H1 (cell line): Measurements from ENCODE around the gene GAS7. TPM values are rescaled to one million over a fixed set of nuclear protein-coding genes. Genes with fewer than 3 reads are reported as not detected.

Source experiments
- CTCF ChIA-PET: fragments of 300-600 bp; sonication (Branson Sonifier 250); formaldehyde crosslinking; loops from one replicate; lab custom pipeline; 2021; ENCODE audit not compliant: partially characterized antibody; lab: Charles Lee
- POLR2A ChIA-PET: fragments of 300-600 bp; sonication (Branson Sonifier 250); formaldehyde crosslinking; loops from one replicate; lab custom pipeline; 2021; ENCODE audit warnings: inconsistent platforms; ENCODE audit not compliant: partially characterized antibody; lab: Charles Lee
- DNase-seq, 2 experiments: peaks; one replicate each; pipeline versions ENCODE4 v3.0.0 to v3.0.0-alpha.2; 2010 to 2022; ENCODE audit warnings: low spot score in 2 of 2, low read depth in 1 of 2, mixed read lengths in 1 of 2
- FAIRE-seq: peaks from 2 replicates; lab custom pipeline; 2011; peaks lifted over from hg19 to GRCh38; lab: Jason Lieb, UNC
- H2AFZ ChIP-seq: 2 replicates; pipeline ENCODE4 v1.8.1; 2012; ENCODE audit warnings: low read length, inconsistent platforms
- H2AK5ac ChIP-seq: 2 replicates; pipeline ENCODE4 v1.6.1; 2013; ENCODE audit warnings: low read depth, low read length
- H2BK120ac ChIP-seq: replicated peaks from 2 replicates; pipeline ENCODE3; 2013; ENCODE audit warnings: low read depth, low read length, inconsistent platforms
- H2BK12ac ChIP-seq: 2 replicates; pipeline ENCODE4 v1.6.1; 2013; ENCODE audit warnings: low read depth, low read length
- H2BK15ac ChIP-seq: 2 replicates; pipeline ENCODE4 v1.6.1; 2013; ENCODE audit warnings: low read length
- H2BK20ac ChIP-seq: 2 replicates; pipeline ENCODE4 v1.6.1; 2013; ENCODE audit warnings: low read length
- H2BK5ac ChIP-seq: 2 replicates; pipeline ENCODE4 v1.6.1; 2013; ENCODE audit warnings: low read depth, low read length
- H3K14ac ChIP-seq: 2 replicates; pipeline ENCODE4 v1.6.1; 2013; ENCODE audit warnings: inconsistent platforms; ENCODE audit not compliant: insufficient read length
- H3K18ac ChIP-seq: 2 replicates; pipeline ENCODE4 v1.6.1; 2013; ENCODE audit warnings: low read length; ENCODE audit errors: extremely low read depth
- H3K23ac ChIP-seq: 2 replicates; pipeline ENCODE4 v1.6.1; 2013; ENCODE audit warnings: inconsistent platforms; ENCODE audit not compliant: insufficient read length
- H3K23me2 ChIP-seq: 2 replicates; pipeline ENCODE4 v1.6.1; 2013; ENCODE audit warnings: low read depth, low read length
- H3K27ac ChIP-seq: 2 replicates; pipeline ENCODE4 v1.6.1; 2011; ENCODE audit warnings: low read depth, low read length, inconsistent platforms
- H3K27me3 ChIP-seq, 4 experiments: replicated peaks in 1 of 4; 1 replicate in 1 of 4; 2 replicates in 3 of 4; pipeline versions ENCODE4 v1.6.1 to v1.8.1; 2011 to 2013; ENCODE audit warnings: low read length in 3 of 4, mild to moderate bottlenecking in 3 of 4, inconsistent platforms in 2 of 4, mixed read lengths in 2 of 4, moderate library complexity in 1 of 4; ENCODE audit not compliant: control insufficient read depth in 3 of 4, insufficient read depth in 3 of 4; ENCODE audit errors: extremely low read depth in 1 of 4
- H3K36me3 ChIP-seq, 4 experiments: 2 replicates each; pipeline versions ENCODE4 v1.6.1 to v1.8.1; 2011 to 2013; ENCODE audit warnings: mild to moderate bottlenecking in 4 of 4, low read length in 3 of 4, moderate library complexity in 2 of 4, control low read depth in 1 of 4, inconsistent platforms in 1 of 4; ENCODE audit not compliant: insufficient read depth in 4 of 4, control insufficient read depth in 2 of 4
- H3K4ac ChIP-seq: replicated peaks from 2 replicates; pipeline ENCODE3; 2013; ENCODE audit warnings: low read length, low read depth, mixed read lengths, inconsistent platforms; ENCODE audit not compliant: insufficient read length
- H3K4me1 ChIP-seq, 4 experiments: replicated peaks in 1 of 4; 1 replicate in 1 of 4; 2 replicates in 3 of 4; pipeline versions ENCODE4 v1.6.1 to v1.8.1; 2011 to 2013; ENCODE audit warnings: low read length in 3 of 4, inconsistent platforms in 2 of 4, mixed read lengths in 1 of 4; ENCODE audit not compliant: insufficient read depth in 4 of 4, control insufficient read depth in 3 of 4
- H3K4me2 ChIP-seq, 2 experiments: 2 replicates each; pipeline versions ENCODE4 v1.6.1 to v1.8.1; 2011 to 2013; ENCODE audit warnings: low read depth in 2 of 2, low read length in 2 of 2, control low read depth in 1 of 2, inconsistent platforms in 1 of 2, mild to moderate bottlenecking in 1 of 2; ENCODE audit not compliant: insufficient read depth in 1 of 2
- H3K4me3 ChIP-seq, 4 experiments: fragments of 200-600, 300-600 bp in 1 of 4; sonication (generic), shearing (Covaris generic), sonication (Bioruptor Twin) in 1 of 4; 2 replicates each; pipeline versions ENCODE4 v1.5.1 to v1.8.1; 2011 to 2016; ENCODE audit warnings: low read length in 4 of 4, low read depth in 3 of 4, control low read depth in 2 of 4, inconsistent platforms in 2 of 4, mild to moderate bottlenecking in 2 of 4, mixed read lengths in 1 of 4, moderate library complexity in 1 of 4; ENCODE audit not compliant: insufficient read depth in 2 of 4; ENCODE audit errors: extremely low read depth in 1 of 4
- H3K56ac ChIP-seq: replicated peaks from 2 replicates; pipeline ENCODE3; 2013; ENCODE audit warnings: low read depth, mild to moderate bottlenecking, mixed read lengths, low read length, inconsistent platforms; ENCODE audit not compliant: insufficient read length
- H3K79me1 ChIP-seq: 2 replicates; pipeline ENCODE4 v1.6.1; 2013; ENCODE audit warnings: low read depth, low read length, control low read depth
- H3K79me2 ChIP-seq, 2 experiments: 2 replicates each; pipeline versions ENCODE4 v1.6.1 to v1.8.1; 2012 to 2013; ENCODE audit warnings: low read length in 2 of 2, mild to moderate bottlenecking in 2 of 2, inconsistent platforms in 1 of 2; ENCODE audit not compliant: insufficient read depth in 2 of 2, control insufficient read depth in 1 of 2
- H3K9ac ChIP-seq, 4 experiments: replicated peaks in 1 of 4; 1 replicate in 1 of 4; 2 replicates in 3 of 4; pipeline versions ENCODE4 v1.6.1 to v1.8.1; 2011 to 2013; ENCODE audit warnings: low read depth in 3 of 4, low read length in 3 of 4, control low read depth in 2 of 4, mild to moderate bottlenecking in 2 of 4, moderate library complexity in 2 of 4, inconsistent platforms in 1 of 4; ENCODE audit errors: extremely low read depth in 1 of 4
- H3K9me3 ChIP-seq, 2 experiments: 2 replicates each; pipeline versions ENCODE4 v1.6.1 to v1.8.1; 2012 to 2013; ENCODE audit warnings: mild to moderate bottlenecking in 2 of 2, moderate library complexity in 2 of 2, control low read depth in 1 of 2, inconsistent platforms in 1 of 2, low read depth in 1 of 2, low read length in 1 of 2, mixed read lengths in 1 of 2; ENCODE audit not compliant: insufficient read depth in 2 of 2
- H4K20me1 ChIP-seq, 2 experiments: replicated peaks in 1 of 2; 2 replicates each; pipeline versions ENCODE3 to v1.8.1; 2011 to 2013; ENCODE audit warnings: inconsistent platforms in 2 of 2, low read length in 2 of 2, mild to moderate bottlenecking in 1 of 2; ENCODE audit not compliant: insufficient read depth in 2 of 2, control insufficient read depth in 1 of 2
- H4K5ac ChIP-seq: 2 replicates; pipeline ENCODE4 v1.6.1; 2013; ENCODE audit warnings: low read length, low read depth, mixed read lengths, inconsistent platforms; ENCODE audit not compliant: insufficient read length
- H4K8ac ChIP-seq: 2 replicates; pipeline ENCODE4 v1.8.0; 2013; ENCODE audit warnings: mild to moderate bottlenecking, moderate library complexity, low read length, inconsistent platforms; ENCODE audit not compliant: insufficient read depth; ENCODE audit errors: extremely low read depth
- H4K91ac ChIP-seq: replicated peaks from 2 replicates; pipeline ENCODE3; 2013; ENCODE audit warnings: low read length, mixed read lengths, inconsistent platforms; ENCODE audit not compliant: insufficient read length
- ASH2L ChIP-seq: fragments of 200-600, 300-600 bp; sonication (generic); IDR thresholded peaks from one replicate; pipeline ENCODE4 v1.7.1; 2017; ENCODE audit warnings: low read length
- BACH1 ChIP-seq: IDR thresholded peaks from 2 replicates; pipeline ENCODE4 v1.6.1; 2012; ENCODE audit warnings: low read length, improper control_type of control experiment
- EP300 ChIP-seq, 2 experiments: IDR thresholded peaks; 1 replicate in 1 of 2; 2 replicates in 1 of 2; pipeline ENCODE4 v1.6.1; 2011 to 2012; ENCODE audit warnings: low read depth in 2 of 2, low read length in 2 of 2, mild to moderate bottlenecking in 2 of 2, borderline replicate concordance in 1 of 2, inconsistent platforms in 1 of 2, moderate library complexity in 1 of 2
- HDAC6 ChIP-seq: IDR thresholded peaks from one replicate; pipeline ENCODE4 v1.7.1; 2012; ENCODE audit warnings: low read depth, mild to moderate bottlenecking, inconsistent platforms, low read length, moderate library complexity
- KDM4A ChIP-seq: IDR thresholded peaks from one replicate; pipeline ENCODE4 v1.7.1; 2012; ENCODE audit warnings: low read depth, mild to moderate bottlenecking, moderate library complexity, low read length, inconsistent platforms; ENCODE audit not compliant: severe bottlenecking
- RNF2 ChIP-seq: fragments of 200-900, 300-1000 bp; sonication (generic); IDR thresholded peaks from 2 replicates; pipeline ENCODE4 v1.7.1; 2016; ENCODE audit warnings: borderline replicate concordance, low read depth, mild to moderate bottlenecking, antibody characterized with exemption, low read length; ENCODE audit not compliant: poor library complexity, severe bottlenecking; ENCODE audit errors: missing control alignments
- RXRA ChIP-seq: IDR thresholded peaks from 2 replicates; pipeline ENCODE4 v1.6.1; 2011; ENCODE audit warnings: low read depth, mild to moderate bottlenecking, low read length, moderate library complexity; ENCODE audit not compliant: insufficient read depth
- SP4 ChIP-seq: IDR thresholded peaks from 2 replicates; pipeline ENCODE4 v1.6.1; 2012; ENCODE audit warnings: low read length, inconsistent platforms
- SUZ12 ChIP-seq: fragments of 200-600 bp; sonication (generic); IDR thresholded peaks from 2 replicates; pipeline ENCODE4 v1.6.1; 2012; ENCODE audit warnings: mild to moderate bottlenecking, inconsistent platforms, low read length, moderate library complexity, mixed read lengths
- WGBS, 2 experiments: shearing (Covaris generic) in 1 of 2; methylation state at CpG; one replicate each; pipeline versions ENCODE4 v1.1.6 to v1.1.7; 2013 to 2015; ENCODE audit warnings: low lambda C conversion rate in 2 of 2, mixed read lengths in 2 of 2, inconsistent platforms in 1 of 2, low coverage in 1 of 2, missing lambda C conversion rate in 1 of 2; ENCODE audit not compliant: insufficient replicate concordance in 2 of 2, insufficient coverage in 1 of 2, insufficient read length in 1 of 2; ENCODE audit errors: extremely low coverage in 1 of 2, missing lambda C conversion rate in 1 of 2; 5-methylcytosine and 5-hydroxymethylcytosine counted together
- polyA plus RNA-seq, 7 experiments: library from polyadenylated mRNA; depleted of rRNA in 3 of 7; stranded (reverse) in 5 of 7; unstranded in 2 of 7; fragments of >200 nt in 5 of 7; fragments of 200-250 nt in 2 of 7; gene quantifications; 1 replicate in 5 of 7; 2 replicates in 1 of 7; 4 replicates in 1 of 7; pipeline versions ENCODE4 v1.2.1 to v1.2.3, GENCODE V29; 2011 to 2013; ENCODE audit warnings: missing spikeins in 2 of 7, mixed read lengths in 2 of 7
- total RNA-seq: library from RNA; stranded (reverse); fragmentation: NEBNext Ultra II Directional; extraction: Animal tissue kit (Norgen Biotek cat#: 25700); gene quantifications from 2 replicates; pipeline ENCODE4 v1.2.1, GENCODE V29; 2021

GAS7 gene
- total and polyA plus RNA-seq, 2 of the 8 experiments (the other 6 are each of a cell fraction or from before 2014, with no cell fraction given): 5.0 to 14.5 TPM

GRCh38 chr17:10197721-10198508, 491 bp downstream of the GAS7 start:
- H3K79me2 ChIP-seq: no peaks in the 10 kb centered on the region
- ChIA-PET CTCF (interaction anchor here (0.7 to 2.3 kb wide), 7 partner anchors 12 to 216 kb away, joined by 3 to 9 read pairs (median 3); no protein-coding TSS in a partner anchor), POLR2A (interaction anchor here (1.1 kb wide), 1 partner anchor 70 kb away, joined by 3 read pairs; no protein-coding TSS in a partner anchor)
- H2AK5ac ChIP-seq: no peak overlapping the region
- H3K18ac ChIP-seq: peak overlapping the region; percentile 48
- TF ChIP-seq SUZ12 (peak; percentile 59), RXRA (no peak), EP300 (IDR thresholded peaks at IDR 0.05; ENCODE audit: borderline replicate concordance in 1 of 2, low read depth in 2 of 2, low read length in 2 of 2) (no peak), HDAC6 (no peak), RNF2 (peak; percentile 53), BACH1 (peak; percentile 7; the same call in 1 of the 2 replicates), ASH2L (peak; percentile 77), SP4 (no peak), KDM4A (peak; percentile 93)
- H4K8ac ChIP-seq: peak overlapping the region; percentile 17; the same call in 1 of the 2 replicates
- DNase-seq (no peak), FAIRE-seq (no peak)
- H4K5ac ChIP-seq: no peak overlapping the region
- peaks cover 9% of the 10 kb centered on the region; the same call in 1 of the 2 replicates for H3K23me2 ChIP-seq
- H3K9me3 ChIP-seq: peaks cover 6 to 11% of the 10 kb centered on the region in 2 experiments; a peak in 2 of 4 replicates
- 0 out of 8 replicates have a peak, but pooled peaks cover 0 to 7% (median 0%) of the 10 kb centered on the region in 4 experiments for H3K36me3 ChIP-seq
- H3K4me3 ChIP-seq: peak overlapping the region; percentile 55 to 91 (median 78)
- H4K20me1 ChIP-seq: peaks cover 2% of the 10 kb centered on the region in 2 experiments
- H3K27me3 ChIP-seq: peaks cover 2 to 25% (median 24%) of the 10 kb centered on the region in 4 experiments
- no peak overlapping the region for H3K56ac ChIP-seq
- no peak overlapping the region; the same call in 1 of the 2 replicates for H2BK5ac ChIP-seq
- H2BK15ac ChIP-seq: peak overlapping the region; percentile 61; the same call in 1 of the 2 replicates
- no peak overlapping the region for H2BK120ac ChIP-seq
- no peak overlapping the region for H3K14ac ChIP-seq
- H3K9ac ChIP-seq: peak overlapping the region in 2 of 4 experiments; percentile 40 to 54; a peak in 5 of 7 replicates
- H3K27ac ChIP-seq: no peak overlapping the region
- peak overlapping the region; percentile 39; the same call in 1 of the 2 replicates for H2BK12ac ChIP-seq
- no peak overlapping the region for H3K23ac ChIP-seq
- peak overlapping the region; percentile 72 to 99 for H3K4me2 ChIP-seq
- H4K91ac ChIP-seq: no peak overlapping the region
- no peak overlapping the region for H2BK20ac ChIP-seq
- H3K4ac ChIP-seq: no peak overlapping the region
- WGBS, 2 experiments: 7% methylated on average over 65 of the region's 90 CpGs; no CpG with 5 or more reads in 1 of the 2 experiments
- H3K79me1 ChIP-seq: peaks cover 3% of the 10 kb centered on the region; the same call in 1 of the 2 replicates
- H3K4me1 ChIP-seq: peaks cover 0 to 6% (median 0%) of the 10 kb centered on the region in 4 experiments; a peak in 2 of 7 replicates
- H2AFZ ChIP-seq: no peak overlapping the region
